HFF-Myc (cell line): ENCODE data around the gene DSTN.

Source experiments
- DNase-seq: peaks from one replicate; pipeline ENCODE4 v3.0.0-alpha.2; 2011; ENCODE audit warnings: low read depth; ENCODE audit errors: extremely low read depth
- H3K4me3 ChIP-seq: replicated peaks from 2 replicates; pipeline ENCODE4 v1.5.1; 2011; ENCODE audit warnings: low read depth, mild to moderate bottlenecking, control low read depth, low read length
- CTCF ChIP-seq: IDR thresholded peaks from 2 replicates; pipeline ENCODE4 v1.5.1; 2012; ENCODE audit warnings: mild to moderate bottlenecking, low read depth, low read length, control low read depth; ENCODE audit errors: missing control alignments

Gene DSTN

GRCh38 chr20:17626217-17627007 is 56.5 kb downstream of the DSTN start:
- no peak for TF ChIP-seq CTCF
- no peak for DNase-seq
- no peak overlapping the region for H3K4me3 ChIP-seq

- TF ChIP-seq CTCF = no peak
- no peak for DNase-seq
- H3K4me3 ChIP-seq = no peak overlapping the region
Observed at GRCh38 chr20:17627101-17627955, 57.5 kb downstream of the DSTN start.

- TF ChIP-seq CTCF = no peak
- DNase-seq = no peak
- H3K4me3 ChIP-seq = no peak overlapping the region
Observed at GRCh38 chr20:17628101-17628841, 58.4 kb downstream of the DSTN start.

GRCh38 chr20:17629025-17629424 is 59.1 kb downstream of the DSTN start:
- no peak for DNase-seq
- no peak overlapping the region for H3K4me3 ChIP-seq
- no peak for TF ChIP-seq CTCF

DNA sequence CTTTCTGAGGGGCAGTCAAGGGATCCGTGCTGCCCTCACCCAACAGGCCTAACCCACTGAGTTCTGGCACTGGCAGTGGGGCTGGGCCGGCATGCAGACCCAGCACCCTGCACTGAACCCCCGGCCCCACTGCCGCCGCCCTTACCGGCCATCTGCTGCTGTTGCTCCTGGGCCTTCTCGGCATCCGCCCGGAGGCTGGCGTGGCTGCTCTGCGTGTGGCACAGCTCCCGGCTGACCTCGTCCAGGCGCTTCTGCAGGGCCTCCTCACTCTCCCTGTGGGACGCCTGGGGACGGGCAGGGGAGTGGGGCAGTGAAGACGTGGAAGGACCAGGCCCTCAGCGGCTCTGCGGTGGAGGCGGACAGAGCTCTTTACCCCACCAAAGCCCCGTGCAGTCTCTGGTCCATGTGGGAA is 59.8 kb downstream of the DSTN start:
- no peak overlapping the region for H3K4me3 ChIP-seq
- DNase-seq = no peak
- TF ChIP-seq CTCF = no peak

DNA sequence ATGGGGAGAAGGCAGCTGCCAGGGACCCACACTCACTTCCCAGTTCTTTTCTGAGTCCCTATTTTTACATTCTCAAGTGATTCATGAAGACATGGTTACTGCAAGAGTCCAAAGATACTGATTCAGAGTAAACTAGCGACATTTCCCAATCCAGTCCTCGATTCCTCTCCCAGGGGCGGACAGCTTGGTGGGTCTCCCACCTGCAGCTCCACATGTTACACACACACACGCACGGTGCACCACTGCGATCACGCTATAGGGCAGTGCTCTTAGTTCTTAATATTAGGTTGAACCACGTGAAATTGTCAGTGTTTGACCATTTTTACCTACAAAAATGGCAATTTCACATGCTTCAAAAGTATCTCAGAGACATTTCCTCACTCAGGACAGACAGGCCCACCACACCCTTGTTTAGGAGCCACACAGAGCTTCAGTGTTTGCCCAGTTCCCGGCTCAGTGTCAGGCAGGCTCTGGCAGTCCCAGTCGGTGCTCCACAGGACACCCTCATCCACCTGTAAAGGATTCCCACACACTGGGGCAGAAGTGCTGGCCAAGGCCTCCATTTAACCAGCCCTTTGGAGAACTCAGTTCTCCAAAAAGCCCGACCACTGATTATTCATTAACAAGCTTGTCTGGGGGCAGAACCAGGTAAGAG is 60.4 kb downstream of the DSTN start:
- TF ChIP-seq CTCF = no peak
- no peak for DNase-seq

More for the DNA sequence above, 60.4 kb downstream of the DSTN start:
- no peak overlapping the region for H3K4me3 ChIP-seq
